Stimulated activated CD4-positive, alpha-beta T cell treated with anti-CD3 and anti-CD28 coated beads, Interleukin-12 subunit alpha, Interleukin-12 subunit beta, amount 100 ng/mL, for 24 hours (primary cell): ENCODE measurements around the gene SEC23A.
"Not testable (repeated sequence)": the region's sequence is repeated elsewhere in the genome, so short reads cannot be mapped to it uniquely, and the experiment has no call there.

Experiments used
- DNase-seq, 2 experiments: peaks; one replicate each; pipeline ENCODE4 v3.0.0-alpha.2; 2020; ENCODE audit warnings: low read depth in 2 of 2

Gene SEC23A

DNA sequence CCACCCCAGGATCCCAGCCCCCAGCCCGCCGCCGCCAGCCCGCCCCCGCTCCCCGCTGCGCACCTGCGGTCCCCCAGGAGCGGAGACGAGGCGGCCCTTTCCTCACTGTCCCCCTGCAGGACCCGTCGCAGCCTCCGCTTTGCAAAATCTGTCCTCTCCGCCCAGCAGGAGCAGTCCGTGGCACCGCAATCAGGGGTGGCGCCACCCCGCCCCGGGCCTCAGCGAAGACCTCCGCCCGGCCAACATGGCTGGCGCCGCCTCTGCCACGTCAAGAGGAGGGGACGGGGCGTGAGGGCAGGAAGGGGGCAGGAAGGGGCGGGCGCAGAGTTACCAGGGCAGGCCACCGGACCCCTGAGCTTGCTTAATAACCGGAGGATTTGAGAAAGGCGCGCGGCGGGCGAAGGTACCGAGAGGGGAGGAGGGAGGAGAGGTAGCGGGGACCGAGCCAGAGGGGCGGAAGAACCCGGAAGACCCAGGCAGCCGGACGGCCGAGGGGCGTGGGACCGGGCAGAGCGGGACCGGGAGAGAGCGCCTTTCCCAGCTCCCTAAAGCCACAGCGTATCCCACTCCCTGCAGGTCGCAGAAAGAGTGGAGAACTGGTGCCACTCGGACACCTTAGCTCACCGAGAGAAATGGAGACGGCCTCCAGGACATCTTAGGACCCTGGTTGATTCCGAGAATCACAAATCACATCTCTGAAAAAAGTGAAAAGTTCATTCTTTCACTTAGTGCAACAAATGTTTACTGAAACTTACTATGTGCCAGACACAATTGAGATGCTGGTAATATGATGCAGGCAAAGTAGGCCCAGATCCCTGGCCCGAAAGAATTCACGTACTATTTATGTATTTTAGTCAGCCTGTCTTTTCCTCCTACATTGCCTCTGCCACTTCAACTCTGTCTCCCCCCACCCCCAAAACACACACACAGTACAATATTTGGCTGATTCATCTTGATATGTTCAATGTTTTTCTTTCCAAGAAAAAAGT lies at the start of gene SEC23A:
TSS of gene SEC23A (minus strand) at position 267 of the 989 bp plus-strand sequence. CDS start 7,117 bp downstream, outside the sequence.
- DNase-seq: peak; percentile 66 to 84

DNA sequence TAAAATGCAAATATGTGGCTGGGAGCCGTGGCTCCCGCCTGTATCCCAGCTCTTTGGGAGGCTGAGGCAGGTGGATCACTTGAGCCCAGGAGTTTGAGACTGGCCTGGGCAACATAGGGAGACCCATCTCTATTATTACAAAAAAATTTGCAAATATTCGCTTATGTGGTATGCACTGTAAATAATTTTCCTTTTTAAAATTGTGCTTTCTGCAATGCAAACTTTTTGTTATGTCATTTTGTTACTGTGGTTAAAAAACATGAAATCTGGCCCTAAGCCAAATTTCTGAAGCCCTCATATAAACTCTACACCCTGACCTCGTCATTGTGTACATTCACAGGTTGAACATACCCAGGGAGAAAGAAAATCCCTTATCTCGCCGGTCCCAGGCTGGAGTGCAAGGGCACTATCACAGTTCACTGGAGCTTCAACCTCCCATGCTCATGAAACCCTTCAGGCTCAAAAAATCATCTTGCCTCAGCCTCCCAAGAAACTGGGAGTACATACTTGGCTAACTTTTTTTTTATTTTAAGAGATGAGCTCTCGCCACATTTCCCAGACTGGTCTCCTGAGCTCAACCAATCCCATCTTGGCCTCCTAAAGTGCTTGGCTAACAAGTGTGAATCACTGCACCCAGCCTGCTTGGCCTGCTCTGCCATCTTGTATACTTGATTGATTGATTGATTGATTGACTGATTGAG lies 42.4 kb upstream of the SEC23A start:
- DNase-seq: no peak

DNA sequence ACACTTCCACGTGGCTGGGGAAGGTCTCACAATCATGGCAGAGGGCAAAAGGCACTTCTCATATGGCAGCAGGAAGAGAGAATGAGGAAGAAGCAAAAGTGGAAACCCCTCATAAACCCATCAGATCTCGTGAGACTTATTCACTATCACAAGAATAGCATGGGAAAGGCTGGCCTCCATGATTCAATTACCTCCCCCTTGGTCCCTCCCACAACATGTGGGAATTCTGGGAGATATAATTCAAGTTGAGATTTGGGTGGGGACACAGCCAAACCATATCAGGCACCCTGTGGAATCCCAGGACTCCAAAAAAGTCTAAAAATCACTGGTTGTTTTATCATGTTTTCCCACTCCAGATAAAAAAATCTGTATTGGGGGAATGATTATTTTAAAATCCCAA lies 40.2 kb upstream of the SEC23A start:
- DNase-seq: not testable (repeated sequence)

DNA sequence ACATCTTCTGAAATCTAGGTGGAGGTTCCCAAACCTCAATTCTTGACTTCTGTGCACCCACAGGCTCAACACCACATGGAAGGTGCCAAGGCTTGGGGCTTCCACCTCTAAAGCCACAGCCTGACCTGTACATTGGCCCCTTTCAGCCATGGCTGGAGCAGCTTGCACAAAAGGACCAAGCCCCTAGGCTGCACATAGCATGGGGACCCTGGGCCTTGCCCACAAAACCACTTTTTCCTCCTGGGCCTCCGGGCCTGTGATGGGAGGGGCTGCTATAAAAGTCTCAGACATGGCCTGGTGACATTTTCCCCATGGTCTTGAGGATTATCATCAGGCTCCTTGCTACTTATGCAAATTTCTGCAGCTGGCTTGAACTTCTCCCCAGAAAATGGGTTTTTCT lies 38.6 kb upstream of the SEC23A start:
- DNase-seq: not testable (repeated sequence)

DNA sequence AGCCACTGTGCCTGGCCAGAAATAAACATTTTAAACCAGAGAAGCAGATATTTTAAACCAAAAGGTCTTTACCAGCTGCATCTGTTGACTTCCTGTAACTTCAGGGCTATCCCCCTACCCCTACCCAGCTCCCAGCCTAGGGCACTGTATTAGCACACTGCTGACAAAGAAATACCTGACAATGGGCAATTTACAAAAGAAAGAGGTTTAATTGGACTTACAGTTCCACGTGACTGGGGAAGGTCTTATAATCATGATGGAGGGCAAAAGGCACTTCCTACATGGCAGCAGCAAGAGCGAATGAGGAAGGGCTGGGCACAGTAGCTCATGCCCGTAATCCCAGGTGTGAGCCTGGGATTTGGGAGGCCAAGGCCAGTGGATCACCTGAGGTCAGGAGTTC lies 37.1 kb upstream of the SEC23A start:
- no peak for DNase-seq

DNA sequence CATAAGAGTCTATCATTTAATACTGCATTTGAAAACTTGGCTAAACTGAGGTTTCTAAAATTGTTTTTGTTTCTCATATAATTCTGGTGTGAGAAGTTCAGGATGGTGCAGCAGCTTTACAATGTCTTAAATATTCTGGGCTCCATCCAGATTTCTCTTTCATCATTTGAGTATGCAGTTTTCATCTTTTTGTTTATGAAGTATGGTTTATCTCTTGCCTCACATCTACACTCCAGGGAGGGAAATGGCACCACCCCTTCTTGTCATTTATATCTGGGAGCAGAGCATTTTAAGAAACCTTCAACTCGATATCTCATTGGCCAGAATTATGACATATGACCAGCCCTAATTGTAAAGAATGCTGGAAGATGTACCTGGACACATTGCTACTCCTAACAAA lies 35.4 kb upstream of the SEC23A start:
- no peak for DNase-seq

DNA sequence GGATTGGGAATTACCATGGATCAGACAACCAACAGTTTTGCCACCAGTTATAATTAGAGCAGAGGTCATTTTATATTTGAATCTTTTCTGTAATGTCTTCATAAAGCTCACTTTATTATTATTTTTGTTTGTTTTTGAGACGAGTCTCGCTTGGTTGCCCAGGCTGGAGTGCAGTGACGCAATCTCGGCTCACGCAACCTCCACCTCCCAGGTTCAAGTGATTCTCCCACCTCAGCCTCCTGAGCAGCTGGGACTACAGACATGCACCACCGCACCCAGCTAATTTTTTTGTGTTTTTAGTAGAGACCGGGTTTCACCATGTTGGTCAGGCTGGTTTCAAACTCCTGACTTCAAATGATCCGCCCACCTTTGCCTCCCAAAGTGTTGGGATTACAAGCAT lies 34.8 kb upstream of the SEC23A start:
- not testable (repeated sequence) for DNase-seq

DNA sequence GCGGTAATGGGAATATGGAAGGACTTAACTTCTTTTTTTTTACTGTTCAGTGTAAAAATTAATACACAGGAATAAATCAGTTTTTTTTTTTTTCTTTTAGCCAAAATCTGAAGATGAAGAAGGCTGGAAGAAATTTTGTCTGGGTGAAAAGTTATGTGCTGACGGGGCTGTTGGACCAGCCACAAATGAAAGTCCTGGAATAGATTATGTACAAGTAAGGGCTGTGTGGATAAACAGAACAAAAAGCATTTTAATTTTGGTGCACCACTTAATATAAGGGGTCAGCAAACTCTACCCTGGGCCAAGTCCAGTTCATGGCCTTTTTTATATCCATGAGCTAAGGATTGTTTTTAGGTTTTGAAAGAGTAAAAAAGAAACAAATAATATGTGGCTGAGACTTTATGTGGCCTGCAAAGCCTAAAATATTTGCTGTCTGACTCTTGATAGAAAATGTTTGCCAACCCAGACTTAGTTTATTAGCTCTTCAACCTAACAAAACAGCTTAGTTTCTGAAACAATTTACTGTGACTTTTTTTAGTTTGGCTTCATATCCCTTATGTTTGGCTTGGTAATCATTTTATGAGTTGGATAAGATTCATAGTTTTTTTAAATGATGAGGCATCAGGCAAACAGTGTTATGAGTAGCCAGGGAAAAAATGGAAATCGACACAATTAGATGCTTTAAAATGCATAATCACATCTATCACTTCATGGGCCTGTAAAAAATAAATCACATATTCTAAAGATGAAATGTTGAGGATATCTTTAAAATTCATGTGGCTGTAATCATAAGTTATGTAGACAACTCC lies 19.5 kb upstream of the SEC23A start:
- no peak for DNase-seq

DNA sequence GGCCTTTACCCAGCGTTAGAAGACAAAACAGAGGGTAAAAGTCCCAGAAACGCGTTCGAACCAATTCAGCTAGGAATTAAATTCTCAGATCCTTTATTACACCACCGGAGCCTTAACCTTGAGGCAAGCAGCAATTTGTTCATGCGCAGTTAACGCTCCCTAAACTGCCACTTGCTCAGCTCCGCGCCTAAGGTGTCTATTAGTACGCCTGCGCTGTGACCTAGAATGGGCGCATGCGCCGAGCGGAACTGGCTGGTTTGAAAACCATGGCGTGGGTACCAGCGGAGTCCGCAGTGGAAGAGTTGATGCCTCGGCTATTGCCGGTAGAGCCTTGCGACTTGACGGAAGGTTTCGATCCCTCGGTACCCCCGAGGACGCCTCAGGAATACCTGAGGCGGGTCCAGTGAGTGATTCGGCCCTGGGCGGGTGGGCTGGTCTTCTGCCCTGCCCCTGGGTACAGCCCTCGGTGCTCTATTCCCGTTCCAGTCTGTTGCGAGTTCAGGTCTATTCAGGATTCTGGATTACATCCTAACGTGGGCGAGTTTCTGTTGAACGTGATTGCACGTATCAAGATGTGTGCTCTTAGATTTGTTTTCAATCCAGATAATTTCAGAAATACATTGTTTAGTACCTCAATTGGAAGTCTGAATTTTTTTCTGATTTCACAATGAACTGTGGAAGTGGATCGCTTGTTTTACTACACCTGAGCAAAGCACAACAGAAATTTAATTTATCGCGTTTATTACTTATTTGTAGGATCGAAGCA lies 11.2 kb upstream of the SEC23A start, which contains the start of gene GEMIN2:
TSS of gene GEMIN2 (plus strand) at position 251 of the 766 bp plus-strand sequence. CDS start at position 267, 16 bp downstream.
- DNase-seq: peak; percentile 89 to 90

DNA sequence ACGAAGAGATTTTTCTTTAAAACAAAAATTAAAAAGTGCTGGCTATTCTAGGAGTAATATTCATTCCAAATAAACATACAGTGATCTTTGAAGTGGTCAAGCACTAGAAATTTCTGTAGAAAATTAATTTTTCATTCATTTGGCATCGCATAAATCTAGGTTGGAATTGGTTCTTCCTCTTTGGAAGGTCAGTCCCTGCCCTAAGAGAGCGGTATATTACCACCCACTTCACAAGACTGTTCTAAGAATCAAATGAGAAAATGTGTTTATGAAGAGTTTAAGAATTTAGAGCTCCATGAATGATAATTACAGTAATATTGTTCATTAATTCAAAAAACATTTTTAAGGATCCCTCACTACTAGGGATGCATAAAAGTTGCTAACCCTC lies 10.6 kb upstream of the SEC23A start:
- DNase-seq: no peak

DNA sequence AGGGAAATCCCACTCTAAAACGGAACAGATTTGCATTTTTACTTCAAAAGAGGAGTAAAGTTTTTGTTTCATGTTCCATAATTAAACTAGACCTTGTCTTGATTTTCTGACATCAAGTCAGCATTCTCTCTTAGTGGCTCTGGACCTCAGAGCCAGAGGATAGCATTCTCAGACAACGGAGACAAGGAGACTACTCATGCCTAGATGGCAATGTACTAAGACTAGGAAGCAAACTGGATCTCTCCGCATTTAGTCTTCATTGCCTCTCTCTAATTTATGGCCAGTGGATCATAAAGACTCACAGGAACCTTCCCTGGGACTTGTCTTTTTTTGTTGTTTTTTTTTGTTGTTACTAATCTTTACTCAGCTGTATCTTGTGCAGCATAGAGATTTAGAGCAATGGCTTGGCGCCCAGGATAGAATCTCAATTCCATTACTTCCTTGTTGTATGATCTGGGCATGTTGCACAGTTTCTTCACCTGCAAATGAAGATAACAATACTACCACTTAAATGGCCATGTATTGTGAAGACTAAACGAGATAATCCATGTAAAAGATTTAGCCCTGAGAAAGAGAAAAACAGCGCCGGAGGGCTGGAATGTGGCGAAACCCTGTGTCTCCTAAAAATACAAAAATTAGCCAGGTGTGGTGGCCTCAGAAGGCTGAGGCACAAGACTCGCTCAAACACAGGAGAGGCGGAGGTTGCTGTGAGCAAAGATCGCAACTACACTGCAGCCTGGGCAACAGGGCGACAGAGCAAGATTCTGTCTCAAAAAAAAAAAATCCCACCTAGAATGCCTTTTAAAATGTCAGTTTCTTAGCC lies 7.1 kb upstream of the SEC23A start:
- DNase-seq: no peak

DNA sequence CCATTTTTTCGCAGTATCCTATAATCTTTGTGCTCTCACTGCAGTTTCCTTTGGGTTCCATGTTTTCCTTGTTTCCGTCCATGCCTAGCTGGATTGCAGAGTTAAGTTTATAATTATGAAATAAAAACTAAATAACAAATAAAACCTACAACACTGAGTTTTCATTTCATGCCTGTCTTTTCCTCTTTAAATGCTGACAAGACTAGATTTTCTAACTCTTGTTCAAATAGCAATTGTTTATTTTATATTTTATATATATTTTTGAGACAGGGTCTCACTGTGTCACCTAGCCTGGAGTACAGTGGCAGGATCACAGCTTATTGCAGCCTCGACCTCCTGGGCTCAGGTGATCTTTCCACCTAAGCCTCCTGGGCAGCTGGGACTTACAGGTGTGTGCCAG lies 5.8 kb upstream of the SEC23A start:
- no peak for DNase-seq

DNA sequence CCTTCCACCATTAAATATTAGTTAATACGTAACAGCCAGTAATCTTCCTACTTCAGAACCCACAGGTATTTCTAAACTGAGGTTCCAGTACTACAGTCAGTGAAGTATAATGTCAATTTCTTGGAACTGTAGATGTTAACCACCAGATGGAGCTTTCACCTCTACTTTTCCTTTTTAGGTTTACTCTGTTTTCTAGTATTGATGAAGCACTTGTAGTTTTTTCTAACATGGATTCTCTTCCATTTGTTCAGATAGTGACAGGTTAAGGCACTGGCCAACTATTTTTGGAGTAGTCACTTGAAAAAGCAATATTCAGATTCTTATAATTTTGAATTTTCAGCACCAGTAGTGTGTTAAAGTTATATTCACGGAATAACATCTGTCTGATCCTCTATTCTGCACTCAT lies 4.6 kb upstream of the SEC23A start:
- no peak for DNase-seq

DNA sequence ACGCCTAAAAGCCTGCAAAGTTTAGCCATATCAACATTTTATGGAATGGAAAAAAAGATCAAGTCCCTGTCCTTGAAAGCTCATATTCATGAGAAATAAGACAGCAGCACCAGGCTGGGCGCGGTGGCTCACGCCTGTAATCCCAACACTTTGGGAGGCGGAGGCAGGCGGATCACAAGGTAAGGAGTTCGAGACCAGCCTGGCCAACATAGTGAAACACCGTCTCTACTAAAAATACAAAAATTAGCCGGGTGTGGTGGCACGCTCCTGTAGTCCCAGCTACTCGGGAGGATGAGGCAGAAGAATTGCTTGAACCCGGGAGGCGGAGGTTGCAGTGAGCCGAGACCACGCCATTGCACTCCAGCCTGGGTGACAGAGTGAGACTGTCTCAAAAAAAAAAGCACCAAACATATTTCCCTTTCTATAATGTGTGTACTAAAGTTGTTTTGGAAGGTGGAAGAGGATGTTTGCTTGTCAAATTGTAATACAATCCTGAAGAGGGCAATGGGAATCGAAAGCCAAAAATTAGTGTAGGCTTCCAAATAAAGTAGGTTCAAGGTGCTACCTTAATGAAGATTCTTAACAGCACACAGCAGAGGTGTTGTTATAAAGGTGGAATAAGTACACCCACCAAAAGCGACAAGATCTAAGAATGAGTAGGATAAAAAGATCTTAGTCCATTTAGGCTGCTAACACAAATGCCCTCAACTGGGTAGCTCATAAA lies 1.2 kb upstream of the SEC23A start:
- DNase-seq: not testable (repeated sequence)

DNA sequence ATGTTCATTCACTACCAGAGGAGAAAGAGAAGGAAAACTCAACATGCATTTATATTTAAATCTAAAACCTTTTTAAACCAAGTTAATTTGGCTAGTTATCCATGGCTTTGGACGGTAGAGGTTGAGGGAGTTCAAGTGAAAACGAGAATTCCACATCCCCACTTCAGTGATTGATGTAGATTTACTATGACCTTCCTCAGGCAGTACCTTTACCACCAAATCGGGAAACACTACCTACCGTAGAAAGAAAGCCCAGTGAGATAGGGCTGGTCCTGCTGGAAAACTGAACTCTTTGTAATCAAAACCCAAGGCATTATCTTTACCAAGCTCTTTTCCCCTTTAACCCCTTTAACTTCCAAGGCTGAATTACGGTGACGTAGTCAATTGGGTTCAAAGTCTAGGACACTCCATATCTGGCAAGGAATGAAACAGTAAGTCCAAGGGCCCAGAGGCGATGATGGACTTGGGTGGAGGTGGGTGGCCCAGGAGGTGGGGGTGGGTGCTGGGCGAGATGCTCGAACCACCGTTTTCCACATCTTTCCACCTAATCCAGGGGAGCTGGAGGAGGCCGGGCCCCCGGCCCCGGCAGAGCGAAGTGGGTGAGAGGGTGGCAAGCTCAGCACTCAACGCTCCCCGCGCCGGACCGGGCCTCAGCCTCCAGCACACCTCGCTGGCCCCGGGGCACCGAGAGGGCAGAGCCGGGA lies 618 bp downstream of the SEC23A start:
- no peak for DNase-seq

DNA sequence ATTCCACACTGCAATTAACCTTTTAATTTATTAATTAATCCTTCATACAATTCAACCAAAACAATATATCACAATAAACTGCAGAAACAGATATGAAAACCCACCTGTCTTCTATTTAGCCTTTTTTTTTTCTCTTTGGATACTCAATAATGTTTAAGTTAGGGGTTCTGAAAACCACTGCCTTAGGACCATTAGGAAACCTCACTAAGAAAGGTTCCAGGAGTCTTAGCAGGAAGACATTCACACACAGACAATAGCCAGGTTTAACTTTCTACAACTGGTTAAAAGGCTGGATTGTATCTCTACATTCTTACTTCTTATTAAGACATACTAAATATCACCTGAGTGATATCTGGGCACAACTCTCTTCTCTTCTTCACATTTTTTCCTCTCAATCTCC lies 3.3 kb downstream of the SEC23A start:
- DNase-seq: no peak

DNA sequence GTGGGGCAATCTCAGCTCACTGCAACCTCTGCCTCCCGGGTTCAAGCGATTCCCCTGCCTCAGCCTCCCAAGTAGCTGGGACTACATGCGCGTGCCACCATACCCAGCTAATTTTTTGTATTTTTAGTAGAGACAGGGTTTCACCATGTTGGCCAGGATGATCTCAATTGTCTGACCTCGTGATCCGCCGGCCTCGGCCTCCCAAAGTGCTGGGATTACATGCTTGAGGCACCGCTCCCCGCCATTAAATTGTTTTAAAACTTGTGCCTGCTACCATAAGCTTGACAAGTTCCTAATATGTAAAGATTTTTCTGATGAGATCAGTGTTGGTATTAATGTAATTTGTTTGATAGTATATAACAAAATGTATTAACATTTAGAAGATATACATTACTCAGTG lies 3.8 kb downstream of the SEC23A start:
- DNase-seq: not testable (repeated sequence)

DNA sequence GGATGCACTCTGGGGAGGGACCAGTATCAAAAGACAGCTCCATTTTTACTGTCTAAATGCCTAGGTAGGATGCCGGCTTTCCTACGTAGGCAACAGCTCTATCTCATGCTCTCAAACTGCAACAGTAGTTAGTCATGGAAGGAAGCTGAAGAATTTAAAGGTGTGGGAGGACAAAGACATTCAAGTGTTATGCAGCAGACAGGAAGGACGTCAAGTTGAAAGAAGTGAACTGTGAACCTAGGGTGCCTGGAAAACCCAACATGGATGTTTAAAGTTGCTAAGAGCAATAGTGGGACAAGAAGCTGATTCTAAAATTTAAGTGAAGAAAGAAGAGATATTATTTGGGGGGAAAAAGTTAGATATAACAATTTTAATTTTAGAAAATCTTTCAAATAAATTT lies 5.9 kb downstream of the SEC23A start:
- no peak for DNase-seq

DNA sequence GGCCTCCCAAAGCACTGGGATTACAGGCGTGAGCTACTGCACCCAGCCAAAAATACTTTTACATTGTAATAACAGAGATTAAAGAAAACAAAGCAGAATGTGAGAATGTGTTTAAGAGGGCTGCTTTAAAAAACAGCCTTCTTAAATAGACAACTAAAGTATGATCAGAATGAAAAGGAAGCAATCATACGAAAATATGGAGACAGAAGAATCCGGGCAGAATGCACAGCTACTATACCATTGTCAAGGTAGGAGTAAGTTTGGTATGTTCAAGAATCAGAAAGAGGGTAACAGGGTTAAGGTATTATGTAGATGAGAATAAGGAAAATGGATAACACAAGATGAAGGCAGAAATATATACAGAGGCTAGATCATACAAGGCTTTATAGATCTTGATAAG lies 8.5 kb downstream of the SEC23A start:
- DNase-seq: no peak
